ENCODE results near the gene CAMSAP2. TPM values are rescaled to one million over a fixed set of nuclear protein-coding genes. Genes with fewer than 3 reads are reported as not detected.

The CAMSAP2 gene
- total and polyA plus RNA-seq, 8 donors: 2.7 to 10.3 (median 4.4) TPM

DNA sequence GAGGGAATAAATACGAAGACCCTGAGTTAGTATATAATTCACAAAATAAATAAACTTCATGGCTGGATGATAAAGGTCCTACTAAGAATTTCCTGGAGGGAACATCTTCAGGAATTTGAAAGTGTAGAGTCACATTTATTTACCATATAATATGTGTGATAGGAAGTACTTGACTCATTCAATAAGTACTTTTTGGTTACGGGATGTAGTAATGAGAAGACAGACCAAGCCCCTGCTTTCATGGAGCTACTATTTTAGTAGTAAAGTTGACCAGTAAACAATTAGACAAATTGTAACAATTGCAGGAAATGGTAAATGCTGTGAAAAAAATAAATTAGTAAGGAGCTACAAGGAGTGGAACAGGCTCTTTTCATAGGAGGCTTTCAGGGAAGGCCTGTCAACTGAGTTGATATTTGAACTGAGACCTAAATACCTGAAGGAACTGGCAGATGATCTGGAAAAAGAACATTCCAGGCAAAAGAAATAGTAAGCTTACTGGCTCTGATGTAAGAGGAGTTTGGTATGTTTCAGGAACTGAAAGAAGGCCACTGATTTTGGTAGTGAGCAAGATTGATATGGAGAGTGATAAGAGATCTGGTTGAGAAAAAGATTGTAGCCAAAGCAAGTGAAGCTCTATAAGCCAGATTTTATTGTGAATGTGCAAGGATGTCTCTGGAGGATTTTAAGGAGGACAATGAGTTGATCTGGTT is 36.2 kb downstream of the CAMSAP2 start:
- no peak overlapping the region for H3K4me3 ChIP-seq
- H3K4me1 ChIP-seq: no peaks in the 10 kb centered on the region
- 89 to 90% methylated on average over 2 of the region's 2 CpGs for WGBS, 2 donors
- FAIRE-seq (no peak), ATAC-seq (no peak), DNase-seq (no peak)
- intact Hi-C loops (cut with DNase I): no loop called here
- H3K27ac ChIP-seq: no peak overlapping the region
- no peaks in the 10 kb centered on the region for H3K36me3 ChIP-seq
- no peaks in the 10 kb centered on the region for H3K27me3 ChIP-seq
- TF ChIP-seq, protein P1, sequence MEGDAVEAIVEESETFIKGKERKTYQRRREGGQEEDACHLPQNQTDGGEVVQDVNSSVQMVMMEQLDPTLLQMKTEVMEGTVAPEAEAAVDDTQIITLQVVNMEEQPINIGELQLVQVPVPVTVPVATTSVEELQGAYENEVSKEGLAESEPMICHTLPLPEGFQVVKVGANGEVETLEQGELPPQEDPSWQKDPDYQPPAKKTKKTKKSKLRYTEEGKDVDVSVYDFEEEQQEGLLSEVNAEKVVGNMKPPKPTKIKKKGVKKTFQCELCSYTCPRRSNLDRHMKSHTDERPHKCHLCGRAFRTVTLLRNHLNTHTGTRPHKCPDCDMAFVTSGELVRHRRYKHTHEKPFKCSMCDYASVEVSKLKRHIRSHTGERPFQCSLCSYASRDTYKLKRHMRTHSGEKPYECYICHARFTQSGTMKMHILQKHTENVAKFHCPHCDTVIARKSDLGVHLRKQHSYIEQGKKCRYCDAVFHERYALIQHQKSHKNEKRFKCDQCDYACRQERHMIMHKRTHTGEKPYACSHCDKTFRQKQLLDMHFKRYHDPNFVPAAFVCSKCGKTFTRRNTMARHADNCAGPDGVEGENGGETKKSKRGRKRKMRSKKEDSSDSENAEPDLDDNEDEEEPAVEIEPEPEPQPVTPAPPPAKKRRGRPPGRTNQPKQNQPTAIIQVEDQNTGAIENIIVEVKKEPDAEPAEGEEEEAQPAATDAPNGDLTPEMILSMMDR (IDR thresholded peaks at IDR 0.05): no peak
- no peaks in the 10 kb centered on the region for H3K9me3 ChIP-seq

- intact Hi-C loops (cut with DNase I): no loop called here
- Histone ChIP-seq H3K27ac (no peak overlapping the region), H3K4me3 (no peak overlapping the region), H3K27me3 (no peaks in the 10 kb centered on the region), H3K36me3 (no peaks in the 10 kb centered on the region), H3K9me3 (no peaks in the 10 kb centered on the region), H3K4me1 (no peaks in the 10 kb centered on the region)
- FAIRE-seq: no peak
- no peak for ATAC-seq
- no peak for DNase-seq
- TF ChIP-seq, protein P1 (IDR thresholded peaks at IDR 0.05): no peak
These were observed 37.2 kb downstream of the CAMSAP2 start for GRCh38 chr1:200775850-200776249.

DNA sequence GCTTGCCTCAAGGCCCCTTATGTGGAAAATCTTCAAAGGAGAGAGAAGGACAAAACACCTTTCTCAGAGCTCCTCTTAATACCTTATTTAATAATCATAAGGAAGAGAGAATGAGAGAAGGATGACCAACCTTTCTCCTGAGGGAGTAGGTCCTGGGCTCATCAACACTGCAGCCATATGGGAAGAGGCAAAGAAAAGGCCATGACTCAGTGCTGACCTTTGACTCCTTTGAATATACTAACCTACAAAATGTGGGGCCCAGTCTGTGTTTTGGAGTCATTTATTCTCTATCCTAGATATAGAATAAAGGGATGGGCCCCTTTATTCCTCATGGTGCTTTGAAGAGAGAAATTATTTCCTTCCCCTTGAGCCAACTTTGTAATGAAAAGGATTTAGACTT is 38.3 kb downstream of the CAMSAP2 start:
- DNase-seq (no peak), FAIRE-seq (no peak), ATAC-seq (no peak)
- TF ChIP-seq, protein P1 (IDR thresholded peaks at IDR 0.05): no peak
- no peaks in the 10 kb centered on the region for H3K9me3 ChIP-seq
- no peaks in the 10 kb centered on the region for H3K36me3 ChIP-seq
- no peaks in the 10 kb centered on the region for H3K27me3 ChIP-seq
- H3K4me3 ChIP-seq: no peak overlapping the region
- intact Hi-C loops (cut with DNase I): no loop called here
- no peaks in the 10 kb centered on the region for H3K4me1 ChIP-seq
- no peak overlapping the region for H3K27ac ChIP-seq

- FAIRE-seq (no peak), ATAC-seq (no peak), DNase-seq (no peak)
- Histone ChIP-seq H3K27ac (no peak overlapping the region), H3K27me3 (no peaks in the 10 kb centered on the region), H3K36me3 (no peaks in the 10 kb centered on the region), H3K9me3 (no peaks in the 10 kb centered on the region), H3K4me1 (no peaks in the 10 kb centered on the region), H3K4me3 (no peak overlapping the region)
- WGBS, 2 donors: 62 to 68% methylated on average over 4 of the region's 4 CpGs
- intact Hi-C loops (cut with DNase I): no loop called here
- TF ChIP-seq, protein P1 (IDR thresholded peaks at IDR 0.05): no peak
These were observed 40.1 kb downstream of the CAMSAP2 start for GRCh38 chr1:200778766-200779165.

DNA sequence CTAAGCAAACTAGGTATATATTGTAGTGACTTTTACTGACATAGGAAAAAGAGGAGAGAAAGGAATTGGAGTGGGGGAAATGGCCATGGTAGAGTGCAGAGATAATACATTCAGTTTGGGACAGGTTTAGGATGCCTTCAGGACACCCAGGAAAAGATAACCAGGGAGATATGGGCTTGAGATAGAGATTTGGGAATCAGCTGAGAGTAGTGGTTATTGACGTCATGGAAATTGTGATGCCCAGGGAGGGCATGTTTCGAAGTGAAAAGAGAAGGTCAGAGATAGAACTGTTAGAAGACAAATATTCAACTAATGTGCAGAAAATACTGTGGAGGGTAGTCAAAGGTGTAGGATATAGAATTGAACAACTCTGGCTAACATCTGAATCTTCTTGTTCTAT is 40.6 kb downstream of the CAMSAP2 start:
- WGBS, 2 donors: 77 to 90% methylated on average over 2 of the region's 2 CpGs

More for the DNA sequence above, 40.6 kb downstream of the CAMSAP2 start:
- FAIRE-seq (no peak), DNase-seq (no peak), ATAC-seq (no peak)
- TF ChIP-seq, protein P1 (IDR thresholded peaks at IDR 0.05): no peak
- Histone ChIP-seq H3K27me3 (no peaks in the 10 kb centered on the region), H3K9me3 (no peaks in the 10 kb centered on the region), H3K4me3 (no peak overlapping the region), H3K27ac (no peak overlapping the region), H3K4me1 (no peaks in the 10 kb centered on the region), H3K36me3 (no peaks in the 10 kb centered on the region)
- intact Hi-C loops (cut with DNase I): no loop called here

Measured in pancreas (tissue), 10 donors.